Fibroblast of skin of right biceps (primary cell): ENCODE data around the gene SFI1.
"Not testable (repeated sequence)": the region's sequence is repeated elsewhere in the genome, so short reads cannot be mapped to it uniquely, and the experiment has no call there.

Experiments
- DNase-seq: peaks from one replicate; pipeline ENCODE4 v3.0.0-alpha.2; 2013

Gene SFI1

DNA sequence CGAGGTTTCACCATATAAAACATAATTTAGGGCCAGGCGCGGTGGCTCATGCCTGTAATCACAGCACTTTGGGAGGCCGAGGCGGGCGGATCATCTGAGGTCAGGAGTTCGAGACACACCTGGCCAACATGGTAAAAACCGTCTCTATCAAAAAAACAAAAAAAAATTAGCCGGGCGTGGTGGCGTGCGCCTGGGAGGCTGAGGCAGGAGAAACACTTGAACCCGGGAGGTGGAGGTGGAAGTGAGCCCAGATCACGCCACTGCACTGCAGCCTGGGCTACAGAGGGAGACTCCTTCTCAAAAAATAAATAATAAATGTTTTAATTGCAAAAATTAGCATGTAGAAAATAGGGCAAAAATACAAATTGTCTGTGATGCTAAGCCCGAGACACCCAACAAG is 993 bp upstream of the SFI1 start:
- DNase-seq, result no peak

DNA sequence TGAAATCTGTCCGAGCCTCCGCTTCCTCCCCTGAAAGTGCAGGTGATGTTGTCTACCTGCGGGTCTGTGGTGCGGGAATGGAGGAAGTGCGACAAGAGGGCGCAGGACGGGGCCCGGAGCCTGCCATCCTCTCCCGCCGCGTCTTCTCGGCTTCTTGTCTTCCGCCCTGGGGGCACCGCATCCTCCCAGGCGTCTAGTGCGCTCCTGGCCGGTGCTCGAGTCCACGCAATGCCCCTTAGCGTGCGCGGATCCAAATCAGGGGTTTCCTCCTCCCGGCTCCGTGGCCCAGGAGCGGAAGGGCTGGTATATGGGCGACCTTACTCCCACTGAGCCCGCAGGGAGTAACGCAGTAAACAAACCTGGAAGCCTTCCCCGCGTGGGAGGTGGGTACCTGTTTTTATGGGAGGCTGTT is 405 bp downstream of the SFI1 start:
- DNase-seq, result no peak

DNA sequence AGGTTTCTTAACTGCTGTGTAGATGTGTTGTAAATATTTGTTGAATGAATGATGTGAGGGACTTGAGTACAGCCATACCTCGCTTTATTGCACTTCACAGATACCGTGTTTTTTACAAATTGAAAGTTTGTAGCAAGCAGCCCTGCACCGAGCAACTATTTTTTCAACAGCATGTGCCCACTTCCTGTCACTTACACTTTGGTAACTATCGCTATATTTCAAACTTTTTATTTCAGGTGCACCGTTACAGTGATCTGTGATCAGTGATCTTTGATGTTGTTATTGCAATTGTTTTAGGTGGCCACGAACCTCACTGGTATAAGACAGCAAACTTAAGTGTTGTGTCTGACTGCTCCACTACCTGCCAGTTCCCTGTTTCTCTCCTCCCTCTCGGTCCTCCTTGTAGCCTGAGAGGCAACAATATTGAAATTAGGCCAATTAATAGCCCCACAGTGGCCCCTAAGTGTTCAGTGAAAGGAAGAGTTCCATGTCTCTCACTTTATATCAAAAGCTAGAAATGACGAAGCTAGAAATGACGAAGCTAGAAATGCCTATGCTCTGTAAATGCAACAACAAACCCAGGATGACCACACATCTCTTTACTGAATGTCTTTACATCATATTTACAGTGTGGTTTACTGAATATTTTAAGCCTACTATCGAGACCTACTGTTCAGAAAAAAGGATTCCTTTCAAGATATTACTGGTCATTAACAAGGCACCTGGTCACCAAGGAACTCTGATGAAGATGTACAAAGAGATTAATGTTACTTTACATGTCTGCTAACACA is 1.0 kb downstream of the SFI1 start:
- no peak for DNase-seq

DNA sequence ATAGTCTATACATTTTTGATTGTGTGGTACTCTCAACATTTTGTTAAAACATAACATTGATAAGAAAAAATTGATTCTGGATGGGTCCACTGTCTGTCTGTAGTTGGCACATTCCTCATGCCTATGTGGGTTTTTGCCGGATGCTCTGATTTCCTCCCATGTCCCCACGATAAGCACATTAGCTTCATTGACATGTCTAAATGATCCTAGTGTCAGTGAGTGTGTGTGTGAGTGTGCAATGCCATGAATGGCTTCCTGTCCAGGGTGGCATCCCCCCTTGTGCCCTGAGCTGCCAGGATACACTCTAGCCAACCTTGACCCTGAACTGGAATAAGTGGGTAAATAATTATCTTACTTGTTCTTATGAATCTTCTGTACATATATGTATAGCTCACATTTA is 5.4 kb downstream of the SFI1 start:
- DNase-seq, result no peak

DNA sequence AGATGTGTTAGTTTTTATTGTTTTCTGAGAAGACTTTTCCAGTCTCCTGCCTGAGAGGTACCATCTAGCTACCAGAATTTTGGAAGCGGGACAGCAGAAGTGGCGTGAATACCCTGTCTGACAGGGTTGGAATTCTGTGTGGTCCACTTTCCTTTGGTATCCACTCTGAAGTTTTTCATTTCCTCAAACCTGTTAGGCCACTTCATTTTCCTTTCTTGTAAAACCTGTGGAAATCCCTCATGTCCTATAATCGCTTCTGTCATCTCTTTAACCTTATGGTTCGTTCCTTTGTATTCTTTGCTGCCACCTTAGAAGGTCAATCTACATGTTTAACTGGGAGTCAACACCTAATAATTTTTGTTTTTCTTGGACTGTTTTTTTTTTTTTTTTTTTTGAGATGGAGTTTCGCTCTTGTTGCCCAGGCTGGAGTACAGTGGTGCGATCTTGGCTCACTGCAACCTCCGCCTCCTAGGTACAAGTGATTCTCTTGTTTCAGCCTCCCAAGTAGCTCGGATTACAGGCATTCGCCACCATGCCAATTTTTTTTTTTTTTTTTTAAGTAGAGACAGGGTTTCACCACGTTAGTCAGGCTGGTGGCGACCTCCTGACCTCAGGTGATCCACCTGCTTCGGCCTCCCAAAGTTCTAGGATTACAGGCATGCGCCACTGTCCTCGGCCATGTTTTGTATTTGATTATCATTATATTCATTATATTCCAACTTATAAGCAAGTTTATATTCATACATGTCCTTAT is 7.1 kb downstream of the SFI1 start:
- no peak for DNase-seq

DNA sequence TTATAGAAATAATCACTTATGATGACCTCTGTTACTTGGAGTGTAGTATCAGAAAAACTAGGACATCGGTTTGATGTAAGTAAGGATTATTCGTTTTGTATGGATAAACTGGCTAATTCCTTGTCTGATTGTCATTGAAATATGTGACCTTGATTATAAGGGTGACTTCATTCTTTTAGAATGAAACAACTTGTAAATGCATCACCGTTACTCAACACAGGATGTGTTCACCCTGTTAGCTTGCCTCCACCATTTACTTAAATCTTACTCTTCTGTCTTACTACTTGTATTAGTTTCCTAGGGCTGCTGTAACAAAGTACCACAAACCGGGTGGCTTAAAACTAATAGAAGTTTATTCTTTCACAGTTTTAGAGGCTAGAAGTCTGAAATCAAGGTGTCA is 7.9 kb downstream of the SFI1 start:
- peak; percentile 44 for DNase-seq

DNA sequence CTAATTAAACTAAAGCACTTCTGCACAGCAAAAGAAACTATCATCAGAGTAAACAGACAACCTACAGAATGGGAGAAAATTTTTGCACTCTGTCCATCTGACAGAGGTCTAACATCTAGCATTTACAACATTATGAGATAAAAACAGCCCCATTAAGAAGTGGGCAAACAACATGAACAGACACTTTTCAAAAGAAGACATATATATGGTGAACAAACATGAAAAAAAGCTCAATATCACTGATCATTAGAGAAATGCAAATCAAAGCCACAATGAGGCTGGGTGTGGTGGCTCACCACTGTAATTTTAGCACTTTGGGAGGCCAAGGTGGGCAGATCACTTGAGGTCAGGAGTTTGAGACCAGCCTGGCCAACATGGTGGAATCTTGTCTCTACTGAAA is 11.2 kb downstream of the SFI1 start:
- not testable (repeated sequence) for DNase-seq

DNA sequence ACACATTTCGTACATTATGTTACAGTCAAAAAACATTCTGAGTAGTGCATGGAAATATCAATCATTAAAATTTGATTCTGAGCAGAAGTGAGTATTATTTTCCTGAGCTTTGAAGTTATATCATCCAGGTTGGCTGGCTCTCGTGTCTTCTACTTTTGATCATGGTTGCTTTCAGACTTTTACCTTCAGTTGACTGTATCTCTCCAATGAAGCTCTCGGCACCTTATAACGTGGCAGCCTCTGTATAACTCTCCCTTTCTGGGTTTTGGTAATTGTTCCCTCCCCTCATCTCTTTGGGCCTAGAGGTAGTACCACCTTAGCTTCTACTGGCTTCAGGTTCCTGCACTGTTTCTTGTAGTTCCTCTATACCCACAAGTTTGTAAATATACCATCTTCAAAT is 12.2 kb downstream of the SFI1 start:
- DNase-seq, result no peak

DNA sequence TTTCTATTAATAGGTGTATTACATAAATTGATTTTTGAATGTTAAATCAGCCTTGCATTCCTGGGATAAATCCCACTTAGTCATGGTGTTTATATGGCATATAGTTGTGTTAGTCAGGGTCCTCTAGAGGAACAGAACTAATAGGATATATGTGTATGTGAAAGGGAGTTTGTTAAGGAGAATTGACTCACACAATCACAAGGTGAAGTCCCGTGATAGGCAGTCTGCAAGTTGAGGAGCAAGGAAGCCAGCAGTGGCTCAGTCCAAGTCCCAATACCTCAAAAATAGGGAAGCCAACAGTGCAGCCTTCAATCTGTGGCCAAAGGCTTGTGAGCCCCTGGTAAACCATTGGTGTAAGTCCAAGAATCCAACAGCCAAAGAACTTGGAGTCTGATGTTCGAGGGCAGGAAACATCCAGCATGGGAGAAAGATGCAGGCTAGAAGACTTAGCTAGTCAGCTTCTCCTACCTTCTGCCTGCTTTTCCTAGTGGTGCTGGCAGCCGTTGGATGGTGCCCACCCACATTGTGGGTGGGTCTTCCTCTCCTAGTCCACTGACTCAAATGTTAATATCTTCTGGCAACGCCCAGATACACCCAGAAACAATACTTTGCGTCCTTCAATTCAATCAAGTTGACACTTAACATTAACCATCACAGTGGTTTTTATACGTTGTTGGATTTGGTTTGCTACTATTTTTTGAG is 12.9 kb downstream of the SFI1 start:
- no peak for DNase-seq

DNA sequence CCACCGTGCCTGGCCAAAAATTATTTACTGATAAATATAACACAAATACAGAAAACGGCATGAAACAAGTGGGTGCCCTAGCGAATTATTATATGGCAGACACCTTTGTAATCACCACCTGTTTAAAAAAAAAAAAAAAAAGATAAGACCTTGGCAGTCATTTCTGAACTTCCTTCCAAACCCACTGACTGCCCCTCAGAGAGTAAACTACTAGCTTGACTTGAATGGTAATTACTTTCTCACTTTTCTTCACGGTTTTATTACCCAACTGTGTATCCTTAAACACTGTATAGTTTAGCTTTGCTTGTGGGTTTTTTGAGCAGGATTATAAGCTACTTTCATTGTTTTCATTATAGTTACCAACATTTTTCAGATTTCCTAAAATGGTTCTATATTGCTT is 23.7 kb downstream of the SFI1 start:
- no peak for DNase-seq

DNA sequence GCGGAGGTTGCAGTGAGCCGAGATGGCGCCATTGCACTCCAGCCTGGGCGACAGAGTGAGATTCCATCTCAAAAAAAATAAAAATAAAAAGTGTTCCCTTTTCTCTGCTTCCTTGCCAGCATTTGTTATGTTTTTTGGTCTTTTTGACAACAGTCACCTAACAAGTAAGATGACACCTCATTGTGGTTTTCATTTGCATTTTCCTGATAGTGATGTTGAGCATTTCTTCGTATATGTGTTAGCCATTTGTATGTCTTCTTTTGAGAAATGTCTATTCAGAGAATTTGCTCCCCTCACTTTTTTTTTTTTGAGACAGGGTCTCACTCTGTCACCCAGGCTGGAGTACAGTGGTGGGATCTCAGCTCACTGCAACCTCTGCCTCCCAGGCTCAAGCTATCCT is 27.8 kb downstream of the SFI1 start:
- not testable (repeated sequence) for DNase-seq

DNA sequence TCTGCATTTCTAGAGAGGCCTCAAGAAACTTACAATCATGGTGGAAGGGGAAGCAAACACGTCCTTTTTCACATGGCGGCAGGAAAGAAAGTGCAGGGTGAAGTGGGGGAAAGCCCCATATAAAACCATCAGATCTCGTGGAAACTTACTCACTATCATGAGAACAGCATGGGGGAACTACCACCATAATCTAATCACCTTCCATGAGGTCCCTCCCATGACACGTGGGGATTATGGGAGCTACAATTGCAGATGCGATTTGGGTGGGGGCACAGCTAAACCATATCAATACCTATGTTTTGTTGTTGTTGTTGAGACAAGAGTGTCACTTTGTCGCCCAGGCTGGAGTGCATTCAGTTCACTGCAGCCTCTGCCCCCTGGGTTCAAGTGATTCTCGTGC is 29.9 kb downstream of the SFI1 start:
- no peak for DNase-seq

DNA sequence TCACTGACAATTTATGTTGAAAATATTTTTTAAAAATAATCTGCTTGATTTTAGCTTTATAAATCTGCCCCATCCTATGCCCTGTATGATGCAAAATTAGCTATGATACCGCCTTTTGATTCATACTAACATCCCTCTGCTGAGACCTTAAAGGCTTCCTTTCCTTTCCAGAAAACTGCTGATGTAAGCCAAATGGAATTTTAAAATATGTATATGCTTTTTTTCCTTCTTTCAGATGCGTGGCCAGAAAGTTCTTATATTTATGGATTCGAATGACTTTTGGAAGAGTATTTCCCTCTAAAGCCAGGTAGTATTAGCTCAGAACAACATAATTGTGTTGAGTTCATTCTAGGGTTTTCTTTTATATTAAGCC is 34.5 kb downstream of the SFI1 start:
- DNase-seq, result peak; percentile 65

DNA sequence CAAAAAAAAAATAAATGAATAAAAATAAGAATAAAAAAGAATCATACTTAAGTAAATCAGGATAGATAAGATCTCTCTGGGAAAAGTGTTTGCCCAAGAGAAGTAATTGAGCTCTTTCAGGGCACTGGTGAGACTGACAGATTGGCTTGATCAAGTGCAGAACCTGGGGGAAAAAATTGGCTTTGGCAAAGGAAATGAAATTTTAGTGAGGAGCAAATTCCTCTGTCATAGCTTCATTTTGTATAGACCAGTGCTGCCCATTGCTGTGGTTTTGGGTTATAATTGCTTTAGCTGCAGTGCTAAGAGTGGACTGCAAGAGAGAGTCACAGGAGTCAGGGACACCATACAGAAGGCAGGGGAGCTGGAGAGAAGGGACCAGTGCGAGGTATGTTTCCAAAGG is 35.7 kb downstream of the SFI1 start:
- peak; percentile 10 for DNase-seq

DNA sequence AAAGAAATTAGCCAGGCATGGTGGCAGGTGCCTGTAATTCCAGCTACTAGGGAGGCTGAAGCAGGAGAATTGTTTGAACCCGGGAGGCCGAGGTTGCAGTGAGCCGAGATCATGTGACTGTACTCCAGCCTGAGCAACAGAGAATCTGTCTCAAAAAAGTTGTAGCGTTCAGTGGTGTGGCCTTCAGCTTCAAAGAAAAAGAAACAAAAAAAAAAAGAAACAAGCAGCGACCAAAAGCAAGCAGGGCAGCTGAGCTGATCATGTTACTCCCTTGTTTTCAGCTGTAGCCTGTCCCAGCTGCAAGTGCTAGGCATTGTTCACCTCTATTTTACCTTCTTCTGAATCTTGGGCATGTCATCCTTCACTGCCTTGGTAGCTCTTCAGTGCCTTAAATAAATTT is 37.0 kb downstream of the SFI1 start:
- no peak for DNase-seq

DNA sequence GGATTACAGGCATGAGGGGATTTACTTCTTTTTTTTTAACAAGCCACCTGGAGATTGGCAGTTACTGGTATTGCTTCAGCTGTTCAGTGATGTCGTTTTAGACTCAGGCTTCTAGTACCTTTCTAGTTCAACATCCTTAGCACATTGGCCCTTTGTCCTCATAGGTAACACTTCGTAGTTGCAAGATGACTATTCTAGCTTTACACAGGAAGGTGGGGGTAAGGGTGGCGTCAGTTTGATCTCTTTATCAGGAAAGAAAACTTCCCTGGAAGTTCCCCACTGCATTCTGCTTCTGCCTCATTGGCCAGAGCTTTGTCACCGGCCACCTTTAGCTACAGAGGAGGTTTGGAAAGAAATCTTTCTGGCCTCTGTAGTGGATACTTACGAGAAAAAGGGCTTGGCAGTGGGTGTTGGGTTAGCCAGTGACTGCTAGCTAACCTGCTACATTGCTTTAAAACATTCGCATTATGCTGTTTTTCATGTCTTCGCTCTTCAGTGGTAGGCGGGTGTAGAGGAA is 40.7 kb downstream of the SFI1 start:
- no peak for DNase-seq

DNA sequence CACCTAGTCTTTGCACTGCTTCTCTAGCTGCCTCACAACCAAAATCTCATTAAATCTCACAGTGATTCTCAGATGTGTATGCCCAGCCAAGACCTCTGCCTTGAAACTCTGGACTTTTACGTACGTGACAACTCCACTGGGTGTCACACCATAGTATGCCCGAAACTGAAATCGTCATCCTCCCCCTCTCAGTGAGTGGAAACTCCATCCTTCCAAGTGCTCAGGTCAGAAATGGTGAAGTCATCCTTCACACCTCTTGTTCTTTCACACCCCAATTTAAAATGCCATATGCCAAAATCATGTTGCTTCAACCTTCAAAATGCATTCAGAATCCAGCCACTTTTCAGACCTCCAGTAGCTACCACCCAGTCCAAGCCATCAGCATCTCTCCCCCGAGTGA is 42.5 kb downstream of the SFI1 start:
- DNase-seq, result no peak

DNA sequence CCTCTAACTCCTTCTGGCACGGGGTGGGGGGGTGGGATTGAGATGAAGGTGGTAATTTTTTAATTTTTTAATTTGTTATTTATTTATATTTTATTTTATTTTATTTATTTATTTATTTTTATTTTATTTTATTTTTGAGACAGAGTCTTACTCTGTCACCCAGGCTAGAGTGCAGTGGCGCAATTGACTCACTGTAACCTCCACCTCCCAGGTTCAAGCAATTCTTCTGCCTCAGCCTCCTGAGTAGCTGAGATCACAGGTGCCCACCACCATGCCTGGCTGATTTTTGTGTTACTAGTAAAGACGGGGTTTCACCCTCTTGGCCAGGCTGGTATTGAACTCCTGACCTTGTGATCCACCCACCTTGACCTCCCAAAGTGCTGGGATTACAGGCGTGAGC is 43.8 kb downstream of the SFI1 start:
- DNase-seq, result not testable (repeated sequence)

DNA sequence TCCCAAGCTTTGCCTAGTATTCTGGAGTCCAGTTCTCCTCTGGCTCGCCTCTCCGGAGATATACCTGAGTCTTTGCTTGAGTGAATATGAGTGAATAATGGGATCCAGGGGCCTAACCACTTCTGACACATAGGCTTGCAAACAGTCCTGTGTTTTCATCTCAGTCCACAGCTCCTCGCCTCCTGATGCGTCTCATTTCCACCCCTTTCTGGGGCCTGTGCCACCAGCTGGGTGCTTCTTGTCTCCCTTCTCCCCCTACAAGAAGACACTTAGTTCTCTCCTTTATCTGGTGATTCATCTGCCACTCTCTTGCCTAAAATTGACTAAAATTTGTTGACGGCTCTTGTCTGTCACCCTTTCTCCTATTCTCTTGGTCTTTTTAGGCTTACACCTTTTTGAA is 44.6 kb downstream of the SFI1 start:
- no peak for DNase-seq

DNA sequence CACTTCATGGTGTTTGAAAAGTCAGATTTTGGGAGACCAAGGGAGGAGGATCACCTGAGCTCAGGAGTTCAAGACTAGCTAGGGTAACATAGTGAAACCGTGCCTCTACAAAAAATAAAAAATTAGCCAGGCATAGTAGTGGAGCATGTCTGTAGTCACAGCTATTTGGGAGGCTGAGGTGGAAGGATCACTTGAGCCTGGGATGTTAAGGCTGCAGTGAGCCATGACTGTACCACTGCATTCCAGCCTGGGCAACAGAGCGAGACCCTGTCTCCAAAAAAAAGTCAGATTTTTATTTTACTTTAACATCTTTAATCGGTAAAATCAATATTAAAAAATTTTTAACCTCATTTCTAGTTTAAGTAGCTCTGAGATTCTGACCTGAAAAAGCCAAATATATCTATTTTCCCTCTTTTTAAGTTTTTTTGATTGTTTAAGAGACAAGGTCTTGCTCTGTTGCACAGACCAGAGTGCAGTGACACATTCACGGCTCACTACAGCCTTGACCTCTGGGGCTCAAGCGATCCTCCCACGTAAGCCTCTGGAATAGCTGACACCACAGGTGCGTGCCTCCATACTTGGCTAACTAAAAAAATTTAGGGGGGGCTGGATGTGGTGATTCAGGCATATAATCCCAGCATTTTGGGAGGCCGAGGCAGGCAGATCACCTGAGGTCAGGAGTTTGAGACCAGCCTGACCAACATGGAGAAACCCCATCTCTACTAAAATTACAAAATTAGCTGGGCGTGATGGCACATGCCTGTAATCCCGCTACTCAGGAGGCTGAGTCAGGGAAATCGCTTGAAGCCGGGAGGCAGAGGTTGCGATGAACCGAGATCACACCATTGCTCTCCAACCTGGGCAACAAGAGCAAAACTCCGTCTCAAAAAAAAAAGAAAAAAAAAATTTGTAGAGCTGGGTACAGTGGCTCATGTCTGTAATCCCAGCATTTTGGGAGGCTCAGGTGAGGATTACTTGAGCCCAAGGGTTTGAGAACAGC is 48.4 kb downstream of the SFI1 start:
- no peak for DNase-seq

DNA sequence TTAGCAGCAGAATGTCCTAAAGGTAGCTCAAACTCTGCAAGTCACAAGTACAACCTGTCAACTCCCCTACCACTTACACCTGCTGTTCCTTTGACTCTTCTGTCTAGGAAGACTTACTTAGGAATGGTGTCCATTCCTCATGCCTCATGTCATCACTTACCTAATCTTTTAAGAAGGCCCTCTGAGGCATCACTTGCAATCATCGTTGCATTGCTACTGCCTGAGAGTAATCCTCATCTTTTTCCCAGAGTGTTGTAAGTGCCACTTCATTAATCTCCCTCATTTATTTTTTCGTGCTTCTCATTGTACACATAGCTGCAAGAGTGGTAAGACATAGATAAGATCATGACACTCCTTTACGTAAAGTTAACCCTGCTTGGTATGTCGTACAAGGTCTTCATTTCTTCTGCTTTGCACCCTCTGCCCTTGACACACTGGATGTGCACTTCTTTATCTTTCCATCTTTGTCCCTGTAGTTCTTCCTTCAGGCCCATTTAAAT is 54.6 kb downstream of the SFI1 start:
- DNase-seq, result no peak

DNA sequence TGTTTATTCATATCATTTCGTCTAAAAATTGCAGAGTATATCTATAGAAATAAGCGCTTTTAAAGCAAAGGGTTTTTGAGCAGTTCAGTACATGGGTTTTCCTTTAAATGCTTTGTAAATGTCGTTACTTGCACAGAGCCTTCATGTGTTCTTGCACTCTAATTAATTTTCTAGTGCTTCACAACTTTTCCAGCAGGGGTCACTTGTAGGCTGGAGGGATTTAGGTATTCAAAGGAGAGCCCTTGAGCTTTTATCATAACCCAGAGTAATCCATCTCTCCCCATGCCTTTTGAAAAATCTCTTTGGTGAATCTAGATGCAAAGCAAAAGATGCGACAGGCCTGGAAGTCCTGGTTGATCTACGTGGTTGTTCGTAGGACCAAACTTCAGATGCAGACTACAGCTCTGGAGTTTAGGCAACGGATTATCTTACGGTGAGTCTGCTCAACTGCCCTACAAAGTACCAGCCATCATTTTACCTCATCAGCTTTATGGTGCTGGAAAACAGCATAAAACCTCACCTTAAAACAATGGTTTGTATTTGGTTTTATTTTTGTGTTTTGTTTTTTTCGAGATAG is 60.4 kb downstream of the SFI1 start:
- peak; percentile 36 for DNase-seq
